Measurements from ENCODE around the gene PPARGC1A.

DNA sequence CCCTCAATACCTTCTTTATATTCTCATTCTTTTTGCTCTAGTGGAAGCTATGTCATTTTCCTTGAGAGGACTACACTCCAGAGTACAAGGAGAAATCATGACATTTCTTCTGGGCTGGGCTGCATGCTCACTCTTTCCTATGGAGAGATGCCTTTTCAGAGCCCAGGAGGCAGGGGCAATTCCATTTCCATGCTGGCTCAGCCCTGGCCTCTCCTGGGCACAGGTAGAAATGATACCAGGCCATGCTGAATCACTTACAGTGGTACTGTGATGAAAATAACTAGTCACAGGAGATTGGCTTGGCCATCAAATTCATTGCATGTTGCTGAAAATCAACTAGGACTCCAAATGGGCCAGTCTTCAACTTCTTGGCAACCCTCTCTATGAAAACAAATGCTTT is 34.0 kb upstream of the PPARGC1A start:
- TF ChIP-seq, protein P1, sequence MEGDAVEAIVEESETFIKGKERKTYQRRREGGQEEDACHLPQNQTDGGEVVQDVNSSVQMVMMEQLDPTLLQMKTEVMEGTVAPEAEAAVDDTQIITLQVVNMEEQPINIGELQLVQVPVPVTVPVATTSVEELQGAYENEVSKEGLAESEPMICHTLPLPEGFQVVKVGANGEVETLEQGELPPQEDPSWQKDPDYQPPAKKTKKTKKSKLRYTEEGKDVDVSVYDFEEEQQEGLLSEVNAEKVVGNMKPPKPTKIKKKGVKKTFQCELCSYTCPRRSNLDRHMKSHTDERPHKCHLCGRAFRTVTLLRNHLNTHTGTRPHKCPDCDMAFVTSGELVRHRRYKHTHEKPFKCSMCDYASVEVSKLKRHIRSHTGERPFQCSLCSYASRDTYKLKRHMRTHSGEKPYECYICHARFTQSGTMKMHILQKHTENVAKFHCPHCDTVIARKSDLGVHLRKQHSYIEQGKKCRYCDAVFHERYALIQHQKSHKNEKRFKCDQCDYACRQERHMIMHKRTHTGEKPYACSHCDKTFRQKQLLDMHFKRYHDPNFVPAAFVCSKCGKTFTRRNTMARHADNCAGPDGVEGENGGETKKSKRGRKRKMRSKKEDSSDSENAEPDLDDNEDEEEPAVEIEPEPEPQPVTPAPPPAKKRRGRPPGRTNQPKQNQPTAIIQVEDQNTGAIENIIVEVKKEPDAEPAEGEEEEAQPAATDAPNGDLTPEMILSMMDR (IDR thresholded peaks at IDR 0.05), result no peak
- TF ChIP-seq POLR2A (IDR thresholded peaks at IDR 0.05), result no peak
- TF ChIP-seq POLR2AphosphoS5 (IDR thresholded peaks at IDR 0.05), result no peak
- TF ChIP-seq EP300 (IDR thresholded peaks at IDR 0.05), result no peak
